Activated CD8-positive, alpha-beta T cell treated with anti-CD3 and anti-CD28 coated beads for 36 hours (primary cell): ENCODE results near the gene DRAM2. TPM values are rescaled to one million over a fixed set of nuclear protein-coding genes. Genes with fewer than 3 reads are reported as not detected.

ENCODE experiments used
- ATAC-seq: fragments of 200-7000 bp; cut with Tn5 transposase; one replicate; pipeline ENCODE4 v1.10.0; 2021; ENCODE audit warnings: mild to moderate bottlenecking, moderate library complexity
- CTCF ChIA-PET: fragments of 350-600 bp; sonication (Branson Sonifier 250); formaldehyde crosslinking; loops from one replicate; lab custom pipeline; 2021; ENCODE audit warnings: antibody characterized with exemption; lab: Charles Lee
- POLR2A ChIA-PET: fragments of 350-600 bp; sonication (Branson Sonifier 250); formaldehyde crosslinking; loops from one replicate; lab custom pipeline; 2021; ENCODE audit warnings: antibody characterized with exemption; lab: Charles Lee
- DNase-seq: peaks from one replicate; pipeline ENCODE4 v3.0.0-alpha.2; 2020
- H3K27ac Mint-ChIP-seq: one replicate; pipeline ENCODE4 v1.8.0; 2021; ENCODE audit warnings: mild to moderate bottlenecking, mixed read lengths
- H3K27me3 Mint-ChIP-seq: one replicate; pipeline ENCODE4 v1.8.0; 2021; ENCODE audit warnings: mixed read lengths
- H3K36me3 Mint-ChIP-seq: one replicate; pipeline ENCODE4 v1.8.0; 2021; ENCODE audit warnings: low read depth, mixed read lengths
- H3K4me1 Mint-ChIP-seq: one replicate; pipeline ENCODE4 v1.8.0; 2021; ENCODE audit warnings: low read depth, mixed read lengths
- H3K4me3 Mint-ChIP-seq: one replicate; pipeline ENCODE4 v1.8.0; 2021; ENCODE audit warnings: mild to moderate bottlenecking, moderate library complexity, mixed read lengths
- H3K9me3 Mint-ChIP-seq: one replicate; pipeline ENCODE4 v1.8.0; 2021; ENCODE audit warnings: mixed read lengths
- CTCF ChIP-seq: fragments of 200-600 bp; IDR thresholded peaks from one replicate; pipeline ENCODE4 v1.8.0; 2022; ENCODE audit warnings: antibody characterized with exemption, mild to moderate bottlenecking
- intact Hi-C: fragments of 100-400 bp; cut with micrococcal nuclease; formaldehyde crosslinking; loops from one replicate; pipeline ENCODE4 v1.10.0; 2022
- total RNA-seq, 2 experiments: library from RNA; stranded (reverse); gene quantifications; one replicate each; pipeline ENCODE4 v1.2.3, GENCODE V29; 2021

DRAM2 gene
- total RNA-seq, 2 experiments from 2014 or later, result 27.5 to 37.2 TPM

- DNase-seq (no peak), ATAC-seq (no peak)
- Mint-ChIP-seq H3K9me3 (no peaks in the 10 kb centered on the region), H3K4me1 (peaks cover 8% of the 10 kb centered on the region), H3K4me3 (no peak overlapping the region), H3K27me3 (no peaks in the 10 kb centered on the region), H3K36me3 (peaks cover 35% of the 10 kb centered on the region), H3K27ac (no peak overlapping the region)
- TF ChIP-seq CTCF, result no peak
- POLR2A ChIA-PET, result no interaction called here
- CTCF ChIA-PET, result interaction anchor here (1.0 to 1.1 kb wide), 2 partner anchors 18 to 23 kb away, joined by 3 to 4 read pairs; no protein-coding TSS in a partner anchor
- intact Hi-C loops, result no loop called here
Observed at GRCh38 chr1:111164151-111164550, 24.3 kb upstream of the DRAM2 start.

GRCh38 chr1:111163363-111163762 is 23.5 kb upstream of the DRAM2 start:
- Mint-ChIP-seq H3K27ac (no peak overlapping the region), H3K4me1 (peaks cover 9% of the 10 kb centered on the region), H3K27me3 (no peaks in the 10 kb centered on the region), H3K4me3 (no peak overlapping the region), H3K9me3 (no peaks in the 10 kb centered on the region), H3K36me3 (peaks cover 33% of the 10 kb centered on the region)
- intact Hi-C loops, result no loop called here
- DNase-seq (no peak), ATAC-seq (no peak)
- ChIA-PET POLR2A (interaction anchor here (1.9 kb wide), 1 partner anchor 23 kb away, joined by 4 read pairs; no protein-coding TSS in a partner anchor), CTCF (interaction anchor here (1.0 to 1.1 kb wide), 2 partner anchors 19 to 24 kb away, joined by 3 to 4 read pairs; no protein-coding TSS in a partner anchor)
- TF ChIP-seq CTCF, result no peak

- intact Hi-C loops, result no loop called here
- H3K9me3 Mint-ChIP-seq, result no peaks in the 10 kb centered on the region
- H3K4me1 Mint-ChIP-seq, result peaks cover 9% of the 10 kb centered on the region
- peaks cover 27% of the 10 kb centered on the region for H3K36me3 Mint-ChIP-seq
- no peak overlapping the region for H3K27ac Mint-ChIP-seq
- DNase-seq (no peak), ATAC-seq (no peak)
- no peaks in the 10 kb centered on the region for H3K27me3 Mint-ChIP-seq
- CTCF ChIA-PET, result no interaction called here
- H3K4me3 Mint-ChIP-seq, result no peak overlapping the region
- no peak for TF ChIP-seq CTCF
- POLR2A ChIA-PET, result interaction anchor here (1.9 kb wide), 1 partner anchor 23 kb away, joined by 4 read pairs; no protein-coding TSS in a partner anchor
Observed at GRCh38 chr1:111162488-111162880, 22.6 kb upstream of the DRAM2 start.

- ATAC-seq, result no peak
- Mint-ChIP-seq H3K36me3 (peaks cover 27% of the 10 kb centered on the region), H3K27me3 (no peaks in the 10 kb centered on the region), H3K9me3 (no peaks in the 10 kb centered on the region), H3K27ac (peak overlapping the region; percentile 14), H3K4me3 (no peak overlapping the region), H3K4me1 (peaks cover 9% of the 10 kb centered on the region)
- intact Hi-C loops, result no loop called here
- ChIA-PET CTCF (interaction anchor here (1.4 kb wide), 1 partner anchor 61 kb away, joined by 4 read pairs; no protein-coding TSS in a partner anchor), POLR2A (interaction anchor here (1.4 to 1.9 kb wide), 3 partner anchors 11 to 24 kb away, joined by 4 read pairs; no protein-coding TSS in a partner anchor)
- DNase-seq, result no peak
- no peak for TF ChIP-seq CTCF
Observed at GRCh38 chr1:111161843-111162487, 22.1 kb upstream of the DRAM2 start.

GRCh38 chr1:111157431-111157830 is 17.5 kb upstream of the DRAM2 start:
- peaks cover 53% of the 10 kb centered on the region for H3K36me3 Mint-ChIP-seq
- no peak for TF ChIP-seq CTCF
- no peak overlapping the region for H3K4me3 Mint-ChIP-seq
- no peak overlapping the region for H3K27ac Mint-ChIP-seq
- peaks cover 40% of the 10 kb centered on the region for H3K4me1 Mint-ChIP-seq
- DNase-seq, result no peak
- CTCF ChIA-PET, result interaction anchor here (1.8 kb wide), 1 partner anchor 66 kb away, joined by 4 read pairs; no protein-coding TSS in a partner anchor
- no peaks in the 10 kb centered on the region for H3K9me3 Mint-ChIP-seq
- ATAC-seq, result no peak
- H3K27me3 Mint-ChIP-seq, result no peaks in the 10 kb centered on the region
- POLR2A ChIA-PET, result interaction anchor here (0.6 kb wide), 1 partner anchor 29 kb away, joined by 3 read pairs; no protein-coding TSS in a partner anchor
- intact Hi-C loops, result no loop called here
